BE2C (cell line): Measurements from ENCODE around the gene BZW1.

ENCODE experiments used
- DNase-seq: peaks from one replicate; pipeline ENCODE4 v3.0.0-alpha.2; 2020
- H3K27me3 ChIP-seq: fragments of 250-450 bp; sonication (Bioruptor Pico); 2 replicates; pipeline ENCODE4 v1.5.1; 2020; ENCODE audit warnings: mild to moderate bottlenecking
- H3K36me3 ChIP-seq: fragments of 250-450 bp; sonication (Bioruptor Pico); 2 replicates; pipeline ENCODE4 v1.5.1; 2020; ENCODE audit warnings: mild to moderate bottlenecking
- H3K4me1 ChIP-seq: fragments of 250-450 bp; sonication (Bioruptor Pico); 2 replicates; pipeline ENCODE4 v1.5.1; 2020
- H3K4me3 ChIP-seq: 2 replicates; pipeline ENCODE4 v1.5.1; 2011; ENCODE audit warnings: low read depth, low read length
- H3K9me3 ChIP-seq: fragments of 250-450 bp; sonication (Bioruptor Pico); 2 replicates; pipeline ENCODE4 v1.5.1; 2020
- CTCF ChIP-seq: IDR thresholded peaks from 2 replicates; pipeline ENCODE4 v1.5.1; 2012; ENCODE audit warnings: mild to moderate bottlenecking, low read depth, low read length

The BZW1 gene

GRCh38 chr2:200845669-200846325 is 34.1 kb downstream of the BZW1 start:
- no peaks in the 10 kb centered on the region for H3K27me3 ChIP-seq
- no peak overlapping the region for H3K4me3 ChIP-seq
- no peak for TF ChIP-seq CTCF
- no peak for DNase-seq
- H3K4me1 ChIP-seq: no peaks in the 10 kb centered on the region
- H3K9me3 ChIP-seq: no peaks in the 10 kb centered on the region
- peaks cover 3% of the 10 kb centered on the region for H3K36me3 ChIP-seq

GRCh38 chr2:200847269-200847668 is 35.6 kb downstream of the BZW1 start:
- Histone ChIP-seq H3K36me3 (peaks cover 18% of the 10 kb centered on the region), H3K4me3 (no peak overlapping the region), H3K4me1 (no peaks in the 10 kb centered on the region), H3K27me3 (no peaks in the 10 kb centered on the region), H3K9me3 (no peaks in the 10 kb centered on the region)
- no peak for DNase-seq
- TF ChIP-seq CTCF: no peak

GRCh38 chr2:200847939-200848338 is 36.2 kb downstream of the BZW1 start:
- H3K27me3 ChIP-seq: no peaks in the 10 kb centered on the region
- H3K9me3 ChIP-seq: no peaks in the 10 kb centered on the region
- H3K36me3 ChIP-seq: peaks cover 24% of the 10 kb centered on the region
- no peak for DNase-seq
- no peak for TF ChIP-seq CTCF
- H3K4me3 ChIP-seq: no peak overlapping the region
- no peaks in the 10 kb centered on the region for H3K4me1 ChIP-seq

- H3K4me1 ChIP-seq: no peaks in the 10 kb centered on the region
- no peak for DNase-seq
- no peaks in the 10 kb centered on the region for H3K27me3 ChIP-seq
- H3K4me3 ChIP-seq: no peak overlapping the region
- H3K36me3 ChIP-seq: peaks cover 52% of the 10 kb centered on the region
- no peak for TF ChIP-seq CTCF
- H3K9me3 ChIP-seq: no peaks in the 10 kb centered on the region
Observed at GRCh38 chr2:200850512-200851256, 39.0 kb downstream of the BZW1 start.

DNA sequence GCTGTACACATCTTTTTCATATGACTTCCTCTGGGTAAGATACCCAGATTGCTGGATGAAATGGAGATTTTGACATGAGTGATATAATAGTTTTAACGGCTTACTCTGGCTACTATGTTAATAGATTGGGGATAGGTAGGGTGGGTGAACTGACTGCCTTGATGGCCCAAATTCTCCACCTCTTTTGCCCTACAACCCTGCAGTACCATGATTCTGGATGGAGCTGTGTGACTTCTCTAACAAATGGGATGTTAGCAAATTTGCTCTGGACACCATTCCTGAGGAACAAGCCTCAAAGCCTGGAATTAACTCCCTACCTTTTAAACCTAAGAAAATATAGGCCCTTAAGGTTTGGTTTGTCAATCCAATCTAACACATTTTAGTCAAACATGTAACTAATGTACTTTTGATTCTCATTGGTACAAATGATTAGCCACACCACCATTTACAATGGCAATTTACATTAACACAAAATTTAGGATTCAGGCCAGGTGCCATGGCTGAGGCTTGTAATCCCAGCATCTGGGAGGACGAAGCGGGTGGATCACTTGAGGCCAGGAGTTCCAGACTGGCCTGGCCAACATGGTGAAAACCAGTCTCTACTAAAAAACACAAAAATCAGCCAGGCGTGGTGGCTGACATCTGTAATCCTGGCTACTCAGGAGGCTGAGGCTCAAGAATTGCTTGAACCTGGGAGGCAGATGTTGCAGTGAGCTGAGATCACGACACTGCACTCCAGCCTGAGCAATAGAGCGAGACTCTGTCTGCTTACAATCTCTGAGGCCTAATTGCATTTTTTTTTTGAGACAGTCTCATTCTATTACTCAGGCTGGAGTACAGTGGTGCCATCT is 39.9 kb downstream of the BZW1 start:
- no peaks in the 10 kb centered on the region for H3K9me3 ChIP-seq
- no peak for DNase-seq
- TF ChIP-seq CTCF: no peak
- no peak overlapping the region for H3K4me3 ChIP-seq
- H3K27me3 ChIP-seq: no peaks in the 10 kb centered on the region
- H3K4me1 ChIP-seq: no peaks in the 10 kb centered on the region
- peaks cover 60% of the 10 kb centered on the region for H3K36me3 ChIP-seq
